Epithelial cell of proximal tubule (primary cell): Measurements from ENCODE around the gene DKK2. TPM values are rescaled to one million over a fixed set of nuclear protein-coding genes. Genes with fewer than 3 reads are reported as not detected.

Experiments
- DNase-seq: peaks from one replicate; pipeline ENCODE4 v3.0.0-alpha.2; 2011; ENCODE audit warnings: low read depth
- H3K4me3 ChIP-seq: 2 replicates; pipeline ENCODE4 v1.5.1; 2011; ENCODE audit warnings: low read depth, mild to moderate bottlenecking, low read length
- total RNA-seq: library from RNA; depleted of rRNA; stranded (reverse); fragments of >200 nt; gene quantifications from 2 replicates; pipeline ENCODE4 v1.2.3, GENCODE V29; 2015
- TF ChIP-seq, protein P1 (sequence below): conservative IDR thresholded peaks from 2 replicates; pipeline ENCODE4 v1.5.1; 2012; ENCODE audit warnings: low read depth, mild to moderate bottlenecking, low read length

Gene DKK2
- total RNA-seq, 1 donor from 2014 or later, result 0.40 TPM

DNA sequence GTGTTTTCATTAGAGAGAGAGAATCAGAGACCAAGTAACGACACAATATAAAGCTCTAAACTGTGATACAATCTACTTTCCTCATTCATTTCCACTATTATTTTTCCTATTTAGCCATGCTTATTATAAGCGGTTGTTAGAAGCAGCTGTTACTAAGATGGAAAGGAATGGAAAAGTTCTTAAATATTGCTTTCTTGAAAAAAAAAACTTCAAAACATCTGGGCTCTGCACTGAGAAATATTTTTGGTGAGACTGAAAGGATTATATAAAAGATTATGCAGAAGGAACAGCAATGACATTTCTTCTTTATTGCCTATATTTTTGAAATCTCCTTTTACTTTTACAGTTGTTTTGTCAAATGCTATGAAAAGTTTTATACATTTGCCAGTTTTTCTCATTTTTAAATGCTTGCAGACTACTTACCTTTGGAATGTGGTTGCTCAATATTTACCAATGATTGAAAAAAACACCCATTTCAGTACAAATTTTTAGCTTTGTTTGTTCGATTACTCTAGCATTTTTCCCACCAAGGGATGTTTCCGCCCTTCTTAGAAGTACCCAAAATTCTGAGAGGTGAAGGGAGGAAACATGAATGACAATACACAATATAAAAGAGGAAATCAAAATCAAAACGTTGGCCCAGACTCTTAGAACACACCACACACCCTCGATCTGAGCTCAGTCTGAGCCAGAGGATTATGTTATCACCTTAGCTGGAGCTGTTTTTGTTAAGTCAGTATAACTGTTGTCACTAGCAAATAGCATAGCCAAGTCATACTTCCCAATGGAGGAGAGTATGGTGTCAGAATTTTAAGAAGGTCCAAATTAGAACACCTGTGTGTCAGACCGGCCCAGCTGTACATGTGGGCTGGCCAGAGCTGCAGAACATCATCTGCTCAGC lies 18.4 kb downstream of the DKK2 start:
- TF ChIP-seq, protein P1, sequence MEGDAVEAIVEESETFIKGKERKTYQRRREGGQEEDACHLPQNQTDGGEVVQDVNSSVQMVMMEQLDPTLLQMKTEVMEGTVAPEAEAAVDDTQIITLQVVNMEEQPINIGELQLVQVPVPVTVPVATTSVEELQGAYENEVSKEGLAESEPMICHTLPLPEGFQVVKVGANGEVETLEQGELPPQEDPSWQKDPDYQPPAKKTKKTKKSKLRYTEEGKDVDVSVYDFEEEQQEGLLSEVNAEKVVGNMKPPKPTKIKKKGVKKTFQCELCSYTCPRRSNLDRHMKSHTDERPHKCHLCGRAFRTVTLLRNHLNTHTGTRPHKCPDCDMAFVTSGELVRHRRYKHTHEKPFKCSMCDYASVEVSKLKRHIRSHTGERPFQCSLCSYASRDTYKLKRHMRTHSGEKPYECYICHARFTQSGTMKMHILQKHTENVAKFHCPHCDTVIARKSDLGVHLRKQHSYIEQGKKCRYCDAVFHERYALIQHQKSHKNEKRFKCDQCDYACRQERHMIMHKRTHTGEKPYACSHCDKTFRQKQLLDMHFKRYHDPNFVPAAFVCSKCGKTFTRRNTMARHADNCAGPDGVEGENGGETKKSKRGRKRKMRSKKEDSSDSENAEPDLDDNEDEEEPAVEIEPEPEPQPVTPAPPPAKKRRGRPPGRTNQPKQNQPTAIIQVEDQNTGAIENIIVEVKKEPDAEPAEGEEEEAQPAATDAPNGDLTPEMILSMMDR, result no peak
- DNase-seq, result no peak

DNA sequence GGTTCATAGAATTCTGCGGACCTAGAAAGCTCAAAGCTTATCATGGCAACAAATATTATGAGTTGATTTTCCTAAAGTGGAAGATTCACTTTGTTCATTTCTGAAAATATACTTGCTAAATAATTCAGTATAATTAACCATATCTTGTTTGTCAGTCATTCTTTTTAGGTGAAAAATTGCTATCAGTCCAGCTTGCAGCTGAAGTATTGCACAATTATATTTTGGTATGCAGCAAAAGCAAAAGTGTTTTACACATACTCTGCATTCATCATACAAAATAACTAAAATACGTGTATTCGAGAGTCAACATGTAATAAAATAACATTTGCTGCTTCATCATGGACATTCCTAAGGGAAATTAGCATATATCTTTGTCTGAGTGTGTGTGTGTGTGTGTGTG lies 24.8 kb downstream of the DKK2 start:
- H3K4me3 ChIP-seq, result no peak overlapping the region
- no peak for DNase-seq
- TF ChIP-seq, protein P1, result no peak

More for the DNA sequence above, 18.4 kb downstream of the DKK2 start:
- H3K4me3 ChIP-seq, result no peak overlapping the region

DNA sequence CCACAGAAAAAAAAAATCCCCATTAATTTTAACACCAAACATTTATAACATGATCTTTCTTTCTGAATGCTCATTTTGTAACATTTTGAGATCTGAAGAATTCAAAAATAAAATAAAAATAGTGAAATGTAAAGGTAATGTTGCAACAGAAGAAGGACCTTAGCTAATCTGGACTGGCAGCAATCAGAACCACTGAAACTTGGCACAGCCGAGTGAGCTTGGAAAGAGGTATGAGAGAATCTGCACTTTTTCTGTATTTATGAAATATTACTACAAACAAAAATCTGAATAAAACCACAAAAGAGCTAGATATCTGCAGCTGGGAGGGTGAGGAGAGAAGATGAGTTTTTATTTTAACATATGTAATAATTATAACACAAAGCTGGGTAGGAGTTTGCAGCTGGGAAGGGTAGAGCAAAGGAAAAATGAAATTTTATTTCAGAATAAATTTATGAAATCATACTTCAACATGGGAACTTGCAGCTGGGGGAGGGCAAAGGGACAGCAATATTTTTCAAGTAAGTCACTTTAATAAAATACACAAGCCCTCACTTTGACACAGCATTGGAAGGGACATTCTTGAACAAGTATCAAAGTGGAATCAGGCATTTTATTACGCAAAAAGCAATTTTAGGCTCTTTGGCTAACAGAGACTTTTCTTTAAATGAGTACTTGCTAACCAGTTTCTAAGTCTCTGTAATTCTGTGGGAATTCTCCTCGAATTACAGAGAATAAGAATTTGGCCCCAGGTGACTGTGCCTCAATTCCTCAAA lies 26.7 kb downstream of the DKK2 start:
- TF ChIP-seq, protein P1, result no peak
- no peak for DNase-seq
- no peak overlapping the region for H3K4me3 ChIP-seq

DNA sequence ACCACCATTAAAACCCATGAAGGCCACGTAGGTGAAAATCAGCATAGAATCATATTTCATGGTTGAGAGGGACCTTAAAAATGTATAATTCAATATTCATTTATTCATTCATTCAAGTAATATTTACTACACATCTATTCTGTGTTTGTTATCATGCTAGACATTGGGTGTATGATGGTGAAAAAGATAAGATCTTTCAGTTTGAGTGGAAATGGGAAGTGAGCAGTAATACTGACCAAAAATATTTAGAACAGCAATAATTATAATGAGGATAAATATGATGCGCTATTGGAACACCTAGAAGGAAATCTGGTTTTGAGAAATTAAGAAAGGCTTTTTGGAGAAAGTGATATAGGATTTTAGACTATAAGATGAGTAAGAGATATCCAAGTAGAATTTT lies 28.0 kb downstream of the DKK2 start:
- TF ChIP-seq, protein P1, result no peak
- DNase-seq, result no peak

DNA sequence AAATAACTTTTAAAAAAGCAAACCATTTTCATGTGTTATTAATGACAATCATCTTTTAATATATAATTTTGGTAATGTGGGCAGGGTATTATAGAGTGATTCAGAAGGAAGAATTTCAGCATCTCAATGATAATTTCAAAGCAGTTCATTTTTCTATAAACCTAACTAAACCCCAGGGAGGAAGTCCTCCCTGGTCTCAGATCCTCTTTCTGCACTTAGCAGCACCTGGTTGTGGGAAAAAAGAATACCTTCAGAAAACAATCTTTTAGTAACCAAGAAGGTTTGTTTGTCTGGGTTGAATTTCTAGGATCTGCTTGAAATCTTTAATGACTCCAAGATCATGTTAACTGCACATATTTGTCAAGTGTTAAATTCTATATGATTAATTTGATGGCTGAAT lies 29.9 kb downstream of the DKK2 start:
- TF ChIP-seq, protein P1, result no peak
- H3K4me3 ChIP-seq, result no peak overlapping the region
- DNase-seq, result no peak

More for the DNA sequence above, 28.0 kb downstream of the DKK2 start:
- H3K4me3 ChIP-seq, result no peak overlapping the region

DNA sequence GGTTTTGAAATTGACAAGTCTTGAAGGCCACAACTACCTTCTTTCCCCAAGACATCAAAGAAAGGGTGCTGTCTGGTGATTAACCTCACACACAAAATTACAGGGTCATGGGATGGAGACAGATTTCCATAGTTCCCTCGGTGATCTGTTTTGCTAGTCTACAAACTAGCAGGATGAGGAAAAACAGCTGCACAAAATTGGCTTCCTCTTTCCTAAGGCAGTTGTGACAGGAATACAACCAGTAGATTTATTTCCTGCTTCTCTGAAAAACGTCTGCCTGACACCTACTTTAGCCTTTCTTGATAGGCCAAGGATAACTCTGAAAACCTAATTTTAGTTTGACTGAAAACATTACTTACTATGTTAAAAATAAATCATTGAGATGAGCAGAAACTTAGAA lies 39.6 kb downstream of the DKK2 start:
- DNase-seq, result no peak
- no peak overlapping the region for H3K4me3 ChIP-seq
- TF ChIP-seq, protein P1, result no peak
